Measurements from ENCODE around the gene ENOX1. TPM values are rescaled to one million over a fixed set of nuclear protein-coding genes. Genes with fewer than 3 reads are reported as not detected.
"Not testable (repeated sequence)": the region's sequence is repeated elsewhere in the genome, so short reads cannot be mapped to it uniquely, and the experiment has no call there.

The ENOX1 gene
- total RNA-seq, 1 experiment from 2014 or later: 0.95 TPM

GRCh38 chr13:43425234-43425633, 361.5 kb downstream of the ENOX1 start:
- no peaks in the 10 kb centered on the region for H4K20me1 ChIP-seq (ENCODE audit: low read length)
- H3K36me3 ChIP-seq (ENCODE audit: low read depth, low read length): no peaks in the 10 kb centered on the region
- no peaks in the 10 kb centered on the region for H3K79me2 ChIP-seq (ENCODE audit: low read length)
- intact Hi-C loops (cut with micrococcal nuclease): no loop called here
- H3K9ac ChIP-seq (ENCODE audit: low read length): no peak overlapping the region
- ChIA-PET CTCF (no interaction called here), POLR2A (ENCODE audit: unreplicated experiment) (no interaction called here)
- peaks cover 13% of the 10 kb centered on the region for H3K4me1 ChIP-seq (ENCODE audit: insufficient read depth, low read length)
- no peak overlapping the region for H3K27ac ChIP-seq (ENCODE audit: low read length)
- ATAC-seq (no peak), DNase-seq (no peak)
- H3K4me3 ChIP-seq (ENCODE audit: low read length): no peak overlapping the region
- BruUV-seq (replicated peaks): no TSS peak
- H3K4me2 ChIP-seq (ENCODE audit: low read length): no peak overlapping the region
- H3K9me3 ChIP-seq (ENCODE audit: low read length): no peaks in the 10 kb centered on the region
- no peak overlapping the region for H2AFZ ChIP-seq (ENCODE audit: low read length)
- no peaks in the 10 kb centered on the region for H3K27me3 ChIP-seq (ENCODE audit: low read length)
- no peaks in the 10 kb centered on the region for H3K9me2 ChIP-seq (replicated peaks; ENCODE audit: low read length)
- TF ChIP-seq EZH2 (IDR thresholded peaks at IDR 0.05; ENCODE audit: low read length, unreplicated experiment) (no peak), EZH2phosphoT487 (IDR thresholded peaks at IDR 0.05; ENCODE audit: borderline replicate concordance, low read length) (no peak), CTCF (conservative IDR thresholded peaks at IDR 0.05; ENCODE audit: low read depth, low read length) (no peak)
- H3F3A ChIP-seq (ENCODE audit: low read length, unreplicated experiment): no peaks in the 10 kb centered on the region

- H3K9ac ChIP-seq (ENCODE audit: low read length): no peak overlapping the region
- H3K36me3 ChIP-seq (ENCODE audit: low read depth, low read length): no peaks in the 10 kb centered on the region
- intact Hi-C loops (cut with micrococcal nuclease): no loop called here
- H3K27ac ChIP-seq (ENCODE audit: low read length): no peak overlapping the region
- no peak overlapping the region for H2AFZ ChIP-seq (ENCODE audit: low read length)
- no peaks in the 10 kb centered on the region for H3K9me2 ChIP-seq (replicated peaks; ENCODE audit: low read length)
- H3K4me3 ChIP-seq (ENCODE audit: low read length): no peak overlapping the region
- no peaks in the 10 kb centered on the region for H3K79me2 ChIP-seq (ENCODE audit: low read length)
- no peaks in the 10 kb centered on the region for H3K9me3 ChIP-seq (ENCODE audit: low read length)
- ChIA-PET CTCF (no interaction called here), POLR2A (ENCODE audit: unreplicated experiment) (no interaction called here)
- DNase-seq: no peak
- peaks cover 13% of the 10 kb centered on the region for H3K4me1 ChIP-seq (ENCODE audit: insufficient read depth, low read length)
- H4K20me1 ChIP-seq (ENCODE audit: low read length): no peaks in the 10 kb centered on the region
- TF ChIP-seq EZH2 (IDR thresholded peaks at IDR 0.05; ENCODE audit: low read length, unreplicated experiment) (no peak), CTCF (conservative IDR thresholded peaks at IDR 0.05; ENCODE audit: low read depth, low read length) (no peak), EZH2phosphoT487 (IDR thresholded peaks at IDR 0.05; ENCODE audit: borderline replicate concordance, low read length) (no peak)
- no TSS peak for BruUV-seq (replicated peaks)
- H3K4me2 ChIP-seq (ENCODE audit: low read length): no peak overlapping the region
- no peaks in the 10 kb centered on the region for H3F3A ChIP-seq (ENCODE audit: low read length, unreplicated experiment)
- no peaks in the 10 kb centered on the region for H3K27me3 ChIP-seq (ENCODE audit: low read length)
- ATAC-seq: no peak
Observed at GRCh38 chr13:43424412-43424811, 362.4 kb downstream of the ENOX1 start.

GRCh38 chr13:43422116-43422515, 364.7 kb downstream of the ENOX1 start:
- Histone ChIP-seq H3K27ac (ENCODE audit: low read length) (no peak overlapping the region), H2AFZ (ENCODE audit: low read length) (no peak overlapping the region), H3K4me1 (ENCODE audit: insufficient read depth, low read length) (no peaks in the 10 kb centered on the region), H3K79me2 (ENCODE audit: low read length) (no peaks in the 10 kb centered on the region), H4K20me1 (ENCODE audit: low read length) (no peaks in the 10 kb centered on the region), H3F3A (ENCODE audit: low read length, unreplicated experiment) (no peaks in the 10 kb centered on the region), H3K9ac (ENCODE audit: low read length) (no peak overlapping the region), H3K4me3 (ENCODE audit: low read length) (no peak overlapping the region), H3K27me3 (ENCODE audit: low read length) (no peaks in the 10 kb centered on the region), H3K9me2 (replicated peaks; ENCODE audit: low read length) (no peaks in the 10 kb centered on the region), H3K9me3 (ENCODE audit: low read length) (no peaks in the 10 kb centered on the region), H3K36me3 (ENCODE audit: low read depth, low read length) (no peaks in the 10 kb centered on the region), H3K4me2 (ENCODE audit: low read length) (no peak overlapping the region)
- DNase-seq (no peak), ATAC-seq (no peak)
- TF ChIP-seq CTCF (conservative IDR thresholded peaks at IDR 0.05; ENCODE audit: low read depth, low read length) (no peak), EZH2phosphoT487 (IDR thresholded peaks at IDR 0.05; ENCODE audit: borderline replicate concordance, low read length) (no peak), EZH2 (IDR thresholded peaks at IDR 0.05; ENCODE audit: low read length, unreplicated experiment) (no peak)
- intact Hi-C loops (cut with micrococcal nuclease): no loop called here
- BruUV-seq (replicated peaks): no TSS peak
- ChIA-PET POLR2A (ENCODE audit: unreplicated experiment) (no interaction called here), CTCF (no interaction called here)

- CTCF ChIA-PET; H4K20me1 ChIP-seq (ENCODE audit: low read length): not testable (repeated sequence)
Observed at GRCh38 chr13:43416842-43417241, 369.9 kb downstream of the ENOX1 start.

GRCh38 chr13:43416408-43416807, 370.4 kb downstream of the ENOX1 start:
- H3K27me3 ChIP-seq (ENCODE audit: low read length); H3K4me3 ChIP-seq (ENCODE audit: low read length); H3K79me2 ChIP-seq (ENCODE audit: low read length); H3K9me2 ChIP-seq (replicated peaks; ENCODE audit: low read length); H3K27ac ChIP-seq (ENCODE audit: low read length); H3K9me3 ChIP-seq (ENCODE audit: low read length); BruUV-seq (replicated peaks); ATAC-seq; POLR2A ChIA-PET (ENCODE audit: unreplicated experiment); CTCF ChIA-PET; H2AFZ ChIP-seq (ENCODE audit: low read length); H3K9ac ChIP-seq (ENCODE audit: low read length); H3K4me2 ChIP-seq (ENCODE audit: low read length); DNase-seq; H3F3A ChIP-seq (ENCODE audit: low read length, unreplicated experiment); intact Hi-C loops (cut with micrococcal nuclease); H4K20me1 ChIP-seq (ENCODE audit: low read length); H3K4me1 ChIP-seq (ENCODE audit: insufficient read depth, low read length); H3K36me3 ChIP-seq (ENCODE audit: low read depth, low read length): not testable (repeated sequence)

More at GRCh38 chr13:43416842-43417241, 369.9 kb downstream of the ENOX1 start:
- H3K4me2 ChIP-seq (ENCODE audit: low read length); H2AFZ ChIP-seq (ENCODE audit: low read length); H3K27ac ChIP-seq (ENCODE audit: low read length); H3K79me2 ChIP-seq (ENCODE audit: low read length); POLR2A ChIA-PET (ENCODE audit: unreplicated experiment); H3K4me1 ChIP-seq (ENCODE audit: insufficient read depth, low read length); H3K27me3 ChIP-seq (ENCODE audit: low read length); H3K9ac ChIP-seq (ENCODE audit: low read length); H3K9me2 ChIP-seq (replicated peaks; ENCODE audit: low read length); H3K36me3 ChIP-seq (ENCODE audit: low read depth, low read length); H3F3A ChIP-seq (ENCODE audit: low read length, unreplicated experiment); H3K9me3 ChIP-seq (ENCODE audit: low read length); DNase-seq; H3K4me3 ChIP-seq (ENCODE audit: low read length); BruUV-seq (replicated peaks); intact Hi-C loops (cut with micrococcal nuclease); ATAC-seq: not testable (repeated sequence)
